GM12878 (cell line): ENCODE results near the gene LMX1B. TPM values are rescaled to one million over a fixed set of nuclear protein-coding genes. Genes with fewer than 3 reads are reported as not detected.

ENCODE experiments used
- ASH2L ChIP-seq: fragments of 300-600, 200-600 bp; sonication (generic); IDR thresholded peaks from 2 replicates; pipeline ENCODE4 v1.6.1; 2017; ENCODE audit warnings: low read depth, mild to moderate bottlenecking, borderline replicate concordance
- BCL3 ChIP-seq: IDR thresholded peaks from 2 replicates; pipeline ENCODE4 v1.6.1; 2011; ENCODE audit warnings: borderline replicate concordance, low read depth, mild to moderate bottlenecking, moderate library complexity, low read length; ENCODE audit not compliant: insufficient read depth, poor library complexity, severe bottlenecking
- BCLAF1 ChIP-seq: fragments of 450-650 bp; IDR thresholded peaks from 2 replicates; pipeline ENCODE4 v1.6.1; 2017; ENCODE audit warnings: antibody characterized with exemption, mild to moderate bottlenecking, moderate library complexity
- BMI1 ChIP-seq: fragments of 450-650 bp; IDR thresholded peaks from 2 replicates; pipeline ENCODE4 v1.6.1; 2016; ENCODE audit warnings: mild to moderate bottlenecking, moderate library complexity, borderline replicate concordance
- CBFB ChIP-seq: IDR thresholded peaks from 2 replicates; pipeline ENCODE4 v1.6.1; 2016; ENCODE audit warnings: antibody characterized with exemption, low read depth
- CHD1 ChIP-seq: IDR thresholded peaks from 2 replicates; pipeline ENCODE4 v1.6.1; 2012; ENCODE audit warnings: low read depth, low read length, improper control_type of control experiment
- CHD2 ChIP-seq: IDR thresholded peaks from 2 replicates; pipeline ENCODE4 v1.6.1; 2011; ENCODE audit warnings: low read depth, low read length, improper control_type of control experiment, borderline replicate concordance
- FOXM1 ChIP-seq: IDR thresholded peaks from 2 replicates; pipeline ENCODE4 v1.6.1; 2012; ENCODE audit warnings: low read depth, mild to moderate bottlenecking, inconsistent platforms, low read length, moderate library complexity
- HDGF ChIP-seq: fragments of 450-650 bp; IDR thresholded peaks from 2 replicates; pipeline ENCODE4 v1.6.1; 2016; ENCODE audit warnings: antibody characterized with exemption
- IKZF2 ChIP-seq, 2 experiments: fragments of 450-650 bp; IDR thresholded peaks; 2 replicates each; pipeline ENCODE4 v1.6.1; 2017; ENCODE audit warnings: mild to moderate bottlenecking in 2 of 2, moderate library complexity in 2 of 2
- NBN ChIP-seq: fragments of 450-650 bp; IDR thresholded peaks from 2 replicates; pipeline ENCODE4 v1.6.1; 2016
- PAX8 ChIP-seq: fragments of 450-650 bp; IDR thresholded peaks from 2 replicates; pipeline ENCODE4 v1.6.1; 2017; ENCODE audit warnings: mild to moderate bottlenecking, moderate library complexity
- POLR2AphosphoS2 ChIP-seq: IDR thresholded peaks from 2 replicates; pipeline ENCODE4 v1.6.1; 2011; ENCODE audit warnings: low read depth, mild to moderate bottlenecking, low read length, improper control_type of control experiment, moderate library complexity
- RBBP5 ChIP-seq: fragments of 200-600 bp; sonication (generic); conservative IDR thresholded peaks from 2 replicates; pipeline ENCODE4 v1.6.1; 2016
- RUNX3 ChIP-seq: IDR thresholded peaks from 2 replicates; pipeline ENCODE4 v1.6.1; 2012; ENCODE audit warnings: low read length, inconsistent platforms
- USF1 ChIP-seq: IDR thresholded peaks from 2 replicates; pipeline ENCODE4 v1.6.1; 2011; ENCODE audit warnings: borderline replicate concordance, low read depth, mild to moderate bottlenecking, moderate library complexity, mixed read lengths, low read length; ENCODE audit not compliant: insufficient read depth; ENCODE audit errors: extremely low read length
- ZBTB4 ChIP-seq: fragments of 450-650 bp; formaldehyde crosslinking; IDR thresholded peaks from 2 replicates; pipeline ENCODE4 v1.4.0; 2022; ENCODE audit warnings: mild to moderate bottlenecking, moderate library complexity
- ZNF592 ChIP-seq: fragments of 450-650 bp; IDR thresholded peaks from 2 replicates; pipeline ENCODE4 v1.6.1; 2017; ENCODE audit warnings: mild to moderate bottlenecking, moderate library complexity
- polyA plus RNA-seq, 11 experiments: library from polyadenylated mRNA; depleted of rRNA in 4 of 11; unstranded in 6 of 11; stranded (reverse) in 5 of 11; fragments of >200 nt; fragmentation: Nextera tagmentation in 4 of 11; fragmentation: Illumina TruSeq in 1 of 11; extraction: Ambion mirVana in 4 of 11; extraction: Trizol in 1 of 11; gene quantifications; 1 replicate in 1 of 11; 2 replicates in 10 of 11; pipeline versions ENCODE4 v1.2.1 to v1.2.3, GENCODE V29; 2011 to 2016; ENCODE audit warnings: inconsistent platforms in 2 of 11, missing spikeins in 2 of 11, low read depth in 1 of 11
- total RNA-seq, 4 experiments: library from RNA; depleted of rRNA in 3 of 4; stranded (reverse); fragments of >200 nt in 3 of 4; fragmentation: Illumina TruSeq in 1 of 4; extraction: Trizol in 1 of 4; gene quantifications; 2 replicates each; pipeline versions ENCODE4 v1.2.1 to v1.2.3, GENCODE V29; 2013 to 2021

LMX1B gene
- total and polyA plus RNA-seq, 10 of the 15 experiments (the other 5 are each of a cell fraction or from before 2014, with no cell fraction given), result not detected

DNA sequence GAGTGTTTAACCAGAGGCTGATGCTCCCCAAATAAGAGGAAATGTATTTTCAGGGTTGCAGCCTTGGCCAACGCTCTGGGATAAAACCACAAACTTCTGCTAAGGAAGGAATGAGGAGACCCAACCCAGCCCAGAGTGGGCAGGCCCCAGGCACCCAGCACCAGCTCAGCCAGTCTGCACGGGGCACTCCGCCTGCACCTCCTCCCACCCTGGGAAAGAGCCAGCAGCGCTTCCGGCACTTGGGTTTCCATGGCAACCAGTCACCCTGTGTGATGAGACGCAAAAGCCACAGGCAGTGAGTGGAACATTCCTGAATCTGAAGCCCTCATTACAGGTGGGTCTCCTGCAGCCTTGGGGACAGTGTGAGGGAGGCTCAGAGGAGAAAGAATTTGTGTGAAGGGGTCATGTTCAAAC is 105.9 kb downstream of the LMX1B start (continued):
- TF ChIP-seq ZBTB4 (CRISPR knock-in tag), result no peak
- no peak for TF ChIP-seq ASH2L
- no peak for TF ChIP-seq BCL3
- TF ChIP-seq USF1, result no peak
- TF ChIP-seq HDGF, result no peak
- TF ChIP-seq IKZF2 (IDR thresholded peaks at IDR 0.05), result 0 out of 4 replicates have a peak, but pooled peaks of 1 of the 2 experiments have one; percentile 11
- TF ChIP-seq FOXM1, result no peak
- TF ChIP-seq BCLAF1, result no peak
- no peak for TF ChIP-seq RBBP5
- no peak for TF ChIP-seq ZNF592
- peak; percentile 99 for TF ChIP-seq BMI1
- TF ChIP-seq POLR2AphosphoS2, result no peak
- peak; percentile 12; the same call in 1 of the 2 replicates for TF ChIP-seq CHD2
- TF ChIP-seq PAX8, result no peak
- TF ChIP-seq CBFB, result no peak
- TF ChIP-seq RUNX3, result peak; percentile 29; the same call in 1 of the 2 replicates
- 0 out of 2 replicates have a peak, but pooled peaks have one; percentile 23 for TF ChIP-seq NBN
- TF ChIP-seq CHD1, result no peak
